Retinal pigment epithelial cell (primary cell): Measurements from ENCODE around the gene ELOA.

Experiments
- DNase-seq: peaks from one replicate; pipeline ENCODE4 v3.0.0-alpha.2; 2010; ENCODE audit warnings: low read depth
- H3K4me3 ChIP-seq: 2 replicates; pipeline ENCODE4 v1.5.1; 2011; ENCODE audit warnings: mild to moderate bottlenecking, low read length, control low read depth, moderate library complexity
- CTCF ChIP-seq: conservative IDR thresholded peaks from 2 replicates; pipeline ENCODE4 v1.5.1; 2011; ENCODE audit warnings: low read depth, low read length, control low read depth, inconsistent platforms

ELOA gene

GRCh38 chr1:23699280-23700179 is 43.7 kb upstream of the ELOA start:
- TF ChIP-seq CTCF, result no peak
- no peak overlapping the region for H3K4me3 ChIP-seq
- no peak for DNase-seq

- no peak for TF ChIP-seq CTCF
Observed at GRCh38 chr1:23701310-23701709, 42.0 kb upstream of the ELOA start.

GRCh38 chr1:23701996-23702395 is 41.3 kb upstream of the ELOA start:
- DNase-seq, result no peak
- TF ChIP-seq CTCF, result no peak
- no peak overlapping the region for H3K4me3 ChIP-seq

More at GRCh38 chr1:23701310-23701709, 42.0 kb upstream of the ELOA start:
- DNase-seq, result no peak
- H3K4me3 ChIP-seq, result no peak overlapping the region

- no peak for TF ChIP-seq CTCF
- no peak for DNase-seq
- H3K4me3 ChIP-seq, result no peak overlapping the region
Observed at GRCh38 chr1:23704834-23705495, 38.3 kb upstream of the ELOA start.

GRCh38 chr1:23709229-23709628 is 34.0 kb upstream of the ELOA start:
- no peak for TF ChIP-seq CTCF
- no peak overlapping the region for H3K4me3 ChIP-seq
- no peak for DNase-seq

- DNase-seq, result no peak
- no peak overlapping the region for H3K4me3 ChIP-seq
- peak; percentile 73 for TF ChIP-seq CTCF
Observed at GRCh38 chr1:23718482-23718881, 24.8 kb upstream of the ELOA start.
